MM.1S (cell line): Measurements from ENCODE around the gene SOX4.

Experiments
- CTCF ChIP-seq: fragments of 300-600 bp; sonication (generic); IDR thresholded peaks from 2 replicates; pipeline ENCODE4 v1.5.1; 2016; ENCODE audit warnings: antibody characterized with exemption, low read length, mixed read lengths
- EZH2 ChIP-seq: fragments of 300-600 bp; sonication (generic); optimal IDR thresholded peaks from 2 replicates; pipeline ENCODE3; 2017; ENCODE audit warnings: low read depth, mild to moderate bottlenecking, antibody characterized with exemption, low read length, mixed read lengths
- EZH2phosphoT487 ChIP-seq: fragments of 300-600 bp; sonication (generic); IDR thresholded peaks from 2 replicates; pipeline ENCODE4 v1.6.1; 2018; ENCODE audit warnings: antibody characterized with exemption, low read length

- TF ChIP-seq CTCF (no peak), EZH2 (no peak), EZH2phosphoT487 (no peak)
These were observed 28.1 kb upstream of the SOX4 start for GRCh38 chr6:21565431-21565830.
